ENCODE results near the gene PPP4R3A.
"Not testable (repeated sequence)": the region's sequence is repeated elsewhere in the genome, so short reads cannot be mapped to it uniquely, and the experiment has no call there.

PPP4R3A gene
- total RNA-seq, result 50.8 to 118 (median 80.5) reads per million in 17 experiments

DNA sequence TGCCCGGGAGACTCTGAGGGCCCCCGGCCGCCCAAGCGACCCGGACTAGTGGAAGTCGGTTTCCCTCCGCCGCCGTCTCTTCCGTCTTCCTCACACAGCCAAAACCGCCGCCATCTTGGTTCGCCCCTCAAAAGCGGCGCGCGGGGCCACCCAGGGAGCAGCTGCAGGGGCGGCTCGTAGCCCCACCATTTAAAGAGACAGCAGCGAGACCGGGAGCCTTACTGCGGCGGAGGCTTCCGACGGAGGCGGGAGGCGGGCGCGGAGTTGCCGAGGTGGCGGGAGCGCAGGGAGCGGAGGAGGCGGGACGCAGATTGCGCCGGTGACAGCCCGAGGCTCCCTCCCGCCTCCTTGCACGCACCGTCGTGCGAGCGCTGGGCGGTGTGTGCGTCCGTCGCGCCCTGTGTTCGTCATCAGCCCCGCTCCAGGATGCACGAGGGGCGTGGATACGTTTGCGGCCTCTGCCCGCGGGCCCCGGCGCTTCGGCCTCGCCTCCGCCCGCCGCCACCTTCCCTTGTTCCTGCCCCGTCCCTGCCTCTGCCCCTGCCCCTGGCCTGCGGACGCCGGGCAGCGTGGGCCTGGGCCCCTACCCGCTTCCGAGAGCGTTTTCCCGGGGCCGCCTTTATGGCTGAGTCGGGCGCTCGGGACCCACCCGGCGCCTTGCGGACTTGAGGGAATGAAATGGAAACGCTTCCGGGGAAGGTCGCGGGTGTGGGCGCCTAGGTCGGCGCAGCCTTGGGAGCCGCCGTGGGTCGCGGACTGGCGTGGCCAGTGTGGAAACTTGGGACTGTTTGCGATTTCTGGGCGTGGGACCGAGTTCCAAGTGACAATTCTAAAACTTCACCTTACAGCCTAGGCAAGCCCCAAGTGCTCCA lies at the start of gene PPP4R3A:
PPP4R3A (minus strand) TSS at position 140 of the 872 bp plus-strand sequence. CDS start 663 bp downstream, outside the sequence.
- DNase-seq, result peak; percentile 97 to 99 (median 99)

DNA sequence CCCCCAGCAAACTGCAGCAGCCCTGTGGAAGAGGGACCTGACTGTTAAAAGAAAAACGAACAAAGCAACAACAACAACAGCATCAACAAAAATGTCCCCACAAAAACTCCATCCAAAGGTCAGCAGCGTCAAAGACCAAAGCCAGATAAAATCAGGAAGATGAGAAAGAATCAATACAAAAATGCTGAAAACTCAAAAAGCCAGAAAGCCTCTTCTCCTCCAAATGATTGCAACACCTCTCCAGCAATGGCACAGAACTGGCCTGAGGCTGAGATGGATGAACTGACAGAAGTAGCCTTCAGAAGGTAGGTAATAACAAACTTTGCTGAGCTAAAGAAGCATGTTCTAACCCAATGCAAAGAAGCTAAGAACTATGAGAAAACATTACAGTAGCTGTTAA lies 45.4 kb upstream of the PPP4R3A start:
- no peak for DNase-seq

DNA sequence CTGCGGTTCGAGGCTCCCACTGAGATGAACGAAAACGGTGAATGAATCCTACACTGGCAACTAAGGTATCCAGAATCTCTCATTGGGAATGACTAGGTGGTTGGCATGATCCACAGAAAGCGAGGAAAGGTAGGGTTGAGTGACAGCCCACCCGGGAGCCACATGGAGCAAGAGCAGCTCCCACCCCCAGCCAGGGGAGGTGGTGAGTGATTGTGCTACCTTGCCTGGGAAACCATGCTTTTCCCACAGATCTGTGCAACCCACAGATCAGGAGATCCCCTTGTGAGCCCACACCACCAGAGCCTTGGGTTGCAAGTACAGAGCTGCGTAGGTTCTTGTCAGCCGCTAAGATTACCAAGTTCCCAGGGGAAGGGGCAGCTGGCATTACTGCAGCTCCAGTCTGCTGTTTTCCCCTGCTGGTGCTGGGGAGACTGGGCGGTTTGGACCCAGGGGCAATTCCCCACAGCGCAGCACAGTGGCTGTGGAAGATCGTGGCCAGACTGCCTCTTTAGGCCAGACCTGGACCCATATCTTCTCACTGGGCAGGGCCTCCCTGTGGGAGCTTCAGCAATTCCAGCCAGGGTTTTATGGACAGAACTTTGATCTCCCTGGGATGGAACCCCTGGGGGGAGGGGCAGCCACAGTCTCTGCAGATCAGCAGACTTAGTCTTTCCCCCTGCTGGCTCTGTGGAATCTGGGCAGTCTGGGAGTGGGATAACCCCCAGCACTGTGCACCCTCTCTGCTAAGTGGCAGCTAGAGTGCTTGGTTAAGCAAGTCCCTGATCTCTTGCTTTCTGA lies 44.6 kb upstream of the PPP4R3A start:
- no peak for DNase-seq

DNA sequence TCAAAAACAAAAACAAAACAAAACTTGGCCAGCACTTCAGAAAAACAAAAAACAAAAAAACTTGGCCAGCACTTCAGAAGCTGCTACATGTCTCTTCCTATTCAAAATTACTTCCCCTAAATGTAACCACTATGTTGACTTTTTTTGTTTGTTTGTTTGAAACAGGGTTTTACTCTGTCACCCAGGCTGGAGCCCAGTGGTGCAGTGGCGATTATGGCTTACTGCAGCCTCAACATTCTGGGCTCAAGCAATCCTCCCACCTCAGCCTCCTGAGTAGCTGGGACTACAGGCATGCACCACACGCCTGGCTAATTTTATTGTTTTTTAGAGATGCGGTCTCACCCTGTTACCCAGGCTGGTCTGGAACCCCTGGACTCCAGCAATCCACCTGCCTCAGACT lies 38.0 kb upstream of the PPP4R3A start:
- DNase-seq, result peak in 3 of 4 experiments; percentile 9 to 22 (median 12)

DNA sequence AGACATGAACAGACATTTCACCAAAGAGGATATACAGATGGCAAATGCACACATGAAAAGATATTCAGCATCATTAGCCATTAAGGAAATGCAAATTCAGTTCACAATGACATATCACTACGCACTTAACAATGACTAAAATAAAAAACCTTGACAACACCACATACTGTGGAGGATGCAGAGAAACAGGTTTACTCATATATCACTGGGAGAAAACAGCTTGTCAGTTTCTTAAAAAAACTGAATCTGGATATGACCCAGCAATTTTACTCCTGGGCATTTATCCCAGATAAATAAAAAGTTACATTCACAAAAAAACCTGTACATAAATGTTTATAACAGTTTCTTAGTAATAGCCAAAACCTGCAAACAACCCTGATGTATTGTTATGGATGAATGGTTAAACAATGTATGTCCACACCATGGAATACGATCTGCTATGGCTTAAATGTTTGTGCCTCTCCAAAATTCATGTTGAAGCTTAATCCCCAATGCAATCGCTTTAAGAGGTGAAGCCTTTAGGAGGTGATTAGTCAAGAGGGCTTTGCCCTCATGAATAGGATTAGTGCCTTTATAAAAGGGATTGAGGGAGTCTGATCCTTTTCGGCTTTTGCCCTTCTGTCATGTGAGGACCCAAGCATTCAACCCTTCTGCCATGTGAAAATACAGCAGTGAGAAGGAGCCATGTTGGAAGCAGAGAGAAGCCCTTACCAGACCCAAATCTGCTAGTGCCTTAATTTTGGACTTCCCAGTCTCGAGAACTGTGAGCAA lies 36.0 kb upstream of the PPP4R3A start:
- no peak for DNase-seq

DNA sequence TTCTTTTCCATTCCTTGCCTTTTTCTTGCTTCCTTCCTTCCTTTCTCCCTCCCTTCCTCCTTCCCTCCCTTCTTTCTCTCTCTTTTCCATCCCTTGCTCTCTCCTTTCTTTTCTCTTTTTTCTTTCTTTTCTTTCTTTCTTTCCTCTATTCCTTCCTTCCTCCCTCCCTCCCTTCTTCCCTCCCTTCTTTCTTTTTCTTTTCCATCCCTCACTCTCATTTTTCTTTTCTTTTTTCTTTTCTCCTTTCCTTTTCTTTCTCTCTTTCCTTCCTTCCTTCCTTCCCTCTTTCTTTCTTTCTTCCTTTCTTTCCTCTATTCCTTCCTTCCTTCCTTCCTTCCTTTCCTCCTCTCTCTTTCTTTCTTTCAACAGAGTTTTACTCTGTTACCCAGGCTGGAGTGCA lies 35.1 kb upstream of the PPP4R3A start:
- DNase-seq, result no peak

DNA sequence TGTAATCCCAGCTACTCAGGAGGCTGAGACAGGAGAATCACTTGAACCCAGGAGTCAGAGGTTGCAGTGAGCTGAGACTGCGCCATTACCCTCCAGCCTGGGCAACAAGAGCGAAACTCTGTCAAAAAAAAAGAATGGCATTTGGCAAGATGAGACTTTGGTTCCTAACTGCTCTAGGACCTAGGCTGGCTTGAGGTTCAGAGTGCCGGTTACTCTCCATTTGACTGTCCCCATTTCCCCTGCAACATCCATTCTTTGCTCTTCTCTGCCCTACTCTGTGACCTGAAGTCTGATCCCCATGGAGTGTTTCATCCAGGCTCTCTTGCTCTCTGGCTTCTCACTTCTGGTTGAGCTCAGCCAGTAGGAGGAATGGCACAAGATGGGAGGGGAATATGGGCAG lies 26.2 kb upstream of the PPP4R3A start:
- DNase-seq, result no peak

DNA sequence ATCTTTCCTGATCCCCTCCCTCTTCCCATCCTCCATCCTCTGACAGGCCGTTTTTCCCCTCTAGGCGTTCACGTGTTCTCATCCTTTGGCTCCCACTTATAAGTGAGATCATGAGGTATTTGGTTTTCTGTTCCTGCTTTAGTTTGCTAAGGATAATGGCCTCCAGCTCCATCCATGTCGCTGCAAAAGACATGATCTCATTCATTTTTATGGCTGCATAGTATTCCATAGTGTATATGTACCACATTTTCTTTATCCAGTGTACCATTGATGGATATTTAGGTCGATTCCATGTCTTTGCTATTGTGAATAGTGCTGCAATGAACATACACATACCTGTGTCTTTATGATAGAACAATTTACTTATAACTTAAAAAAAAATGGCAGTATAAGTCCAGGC lies 23.9 kb upstream of the PPP4R3A start:
- not testable (repeated sequence) for DNase-seq

DNA sequence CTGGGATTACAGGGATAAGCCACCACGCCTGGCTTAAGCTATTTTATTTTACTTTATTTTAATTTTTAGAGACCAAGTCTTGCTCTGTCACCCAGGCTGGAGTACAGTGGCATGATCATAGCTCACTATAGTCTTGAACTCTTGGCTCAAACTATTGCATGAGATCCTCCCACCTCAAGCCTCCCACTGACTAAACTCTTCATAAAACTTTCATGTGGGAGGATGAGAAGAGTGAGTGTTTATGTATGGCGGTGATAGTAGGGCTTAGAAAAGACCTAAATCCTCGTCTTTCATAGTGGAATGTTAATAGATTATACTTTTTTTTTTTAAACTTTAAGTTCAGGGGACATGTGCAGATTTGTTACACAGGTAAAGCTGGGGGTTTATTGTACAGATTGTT lies 23.5 kb upstream of the PPP4R3A start:
- no peak for DNase-seq

DNA sequence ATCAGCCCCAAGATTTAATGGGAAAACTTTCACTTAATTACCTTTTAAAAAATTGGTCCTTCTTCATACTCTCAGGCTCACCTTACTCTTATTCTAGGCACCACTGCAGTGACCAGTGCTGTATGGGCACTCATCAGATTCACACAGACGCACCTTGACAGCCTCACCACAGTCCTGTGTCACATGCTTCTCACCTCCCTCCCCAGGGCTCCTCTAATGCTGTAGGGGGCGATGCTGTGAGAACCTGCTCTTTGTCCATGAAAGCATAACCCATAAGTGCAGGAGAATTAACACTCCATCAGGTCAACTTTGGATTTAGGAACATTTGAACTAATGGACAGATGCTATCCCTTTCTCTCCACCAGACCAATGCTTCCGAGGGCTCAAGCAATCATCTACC lies 13.9 kb upstream of the PPP4R3A start:
- no peak for DNase-seq

DNA sequence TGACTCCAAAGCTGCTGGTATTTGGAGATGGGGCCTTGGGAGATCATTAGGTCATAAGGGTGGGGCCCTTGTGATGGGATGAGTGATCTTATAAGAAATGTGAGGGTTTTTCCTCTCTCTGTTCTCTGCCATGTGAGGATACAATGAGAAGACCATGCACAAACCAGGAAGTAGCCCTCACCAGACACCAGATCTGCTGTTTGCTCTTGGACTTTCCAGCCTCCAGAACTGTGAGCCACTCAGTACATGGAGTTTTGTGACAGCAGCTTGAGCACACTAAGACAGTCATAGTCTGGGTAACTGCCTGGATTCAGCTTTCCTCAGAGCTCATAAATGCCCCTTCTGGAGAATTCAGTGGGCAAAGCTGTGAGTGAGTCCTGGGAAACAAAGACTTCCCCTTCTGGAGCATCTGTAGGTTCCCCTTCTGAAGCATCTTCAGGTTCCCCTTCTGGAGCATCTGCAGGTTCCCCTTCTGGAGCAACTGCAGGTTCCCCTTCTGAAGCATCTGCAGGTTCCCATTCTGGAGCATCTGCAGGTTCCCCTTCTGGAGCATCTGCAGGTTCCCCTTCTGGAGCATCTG lies 11.0 kb upstream of the PPP4R3A start:
- DNase-seq, result peak; percentile 69 to 92 (median 78)

DNA sequence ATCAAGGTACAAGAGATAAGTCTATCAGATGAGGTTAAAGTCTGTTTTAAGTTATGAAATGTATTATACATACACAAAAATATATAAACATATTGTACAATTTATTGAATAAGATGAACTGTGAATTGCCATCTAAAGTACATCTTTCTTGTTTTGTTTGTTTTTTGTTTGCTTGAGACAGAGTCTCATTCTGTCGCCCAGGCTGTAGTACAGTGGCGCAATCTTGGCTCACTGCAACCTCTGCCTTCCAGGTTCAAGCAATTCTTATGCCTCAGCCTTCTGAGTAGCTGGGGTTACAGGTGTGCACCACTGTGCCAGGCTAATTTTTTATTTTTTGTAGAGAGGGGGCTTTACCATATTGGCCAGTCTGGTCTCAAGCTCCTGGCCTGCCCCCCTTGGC lies 10.0 kb upstream of the PPP4R3A start:
- DNase-seq, result no peak

DNA sequence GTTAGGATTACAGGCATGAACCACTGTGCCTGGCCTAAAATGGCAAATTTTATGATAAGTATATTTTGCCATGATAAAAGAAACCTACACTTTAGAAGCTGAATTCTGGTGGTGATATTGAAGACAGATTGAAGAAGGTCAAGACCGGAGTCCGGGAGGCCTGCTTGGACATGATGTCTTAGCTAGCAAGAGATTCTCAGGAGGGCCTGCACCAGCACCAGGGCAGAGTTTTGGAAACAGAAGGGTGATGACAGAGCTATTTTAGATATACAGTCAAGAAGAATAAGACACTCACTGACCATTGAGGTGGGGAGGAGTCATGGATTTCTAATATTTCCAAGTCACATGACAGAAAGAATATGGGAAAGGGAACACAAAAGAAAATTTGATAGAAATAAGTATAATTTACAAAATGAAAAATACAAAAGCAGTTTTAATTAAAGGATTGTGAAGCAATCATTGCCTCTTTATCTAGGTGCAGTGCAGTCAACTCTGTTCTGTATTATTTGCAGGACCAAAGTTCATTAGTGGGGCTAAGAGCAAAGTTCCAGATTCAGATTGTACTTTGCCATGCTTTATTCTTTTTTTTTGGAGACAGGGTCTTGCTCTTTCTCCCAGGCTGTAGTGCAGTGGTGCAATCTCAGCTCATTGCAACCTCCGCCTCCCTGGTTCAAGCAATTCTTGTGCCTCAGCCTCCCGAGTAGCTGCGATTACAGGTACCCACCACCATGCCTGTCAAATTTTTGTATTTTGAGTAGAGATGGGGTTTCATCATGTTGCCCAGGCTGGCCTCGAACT lies 9.3 kb upstream of the PPP4R3A start:
- DNase-seq, result no peak

DNA sequence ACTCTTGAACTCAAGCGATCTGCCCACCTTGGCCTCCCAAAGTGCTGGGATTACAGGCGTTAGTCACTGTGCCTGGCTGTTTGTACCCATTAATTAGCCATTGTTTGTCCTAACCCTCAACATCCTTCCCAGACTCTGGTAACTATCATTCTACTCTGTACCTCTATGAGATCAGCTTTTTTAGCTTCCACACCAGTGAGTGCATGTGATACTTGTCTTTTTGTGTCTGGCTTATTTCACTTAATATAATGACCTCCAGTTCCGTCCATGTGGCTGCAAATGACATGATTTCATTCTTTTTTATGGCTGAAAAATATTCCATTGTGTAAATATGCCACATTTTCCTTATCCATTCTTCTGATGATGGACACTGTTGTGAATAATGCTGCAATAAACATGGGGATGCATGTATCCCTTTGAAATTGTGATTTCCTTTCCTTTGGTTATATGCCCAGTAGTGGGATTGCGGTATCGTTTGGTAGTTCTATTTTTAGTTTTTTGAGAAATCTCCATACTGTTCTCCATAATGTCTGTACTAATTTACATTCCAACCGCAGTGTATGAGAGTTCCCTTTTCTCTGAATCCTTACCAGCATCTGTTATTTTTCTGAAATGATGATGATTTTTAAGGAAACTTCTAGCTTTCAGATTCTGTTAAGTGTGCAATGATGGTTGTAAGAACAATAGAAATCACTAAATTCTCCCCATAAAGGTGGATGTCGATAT lies 6.7 kb upstream of the PPP4R3A start:
- peak in 2 of 4 experiments; percentile 51 to 54 for DNase-seq

DNA sequence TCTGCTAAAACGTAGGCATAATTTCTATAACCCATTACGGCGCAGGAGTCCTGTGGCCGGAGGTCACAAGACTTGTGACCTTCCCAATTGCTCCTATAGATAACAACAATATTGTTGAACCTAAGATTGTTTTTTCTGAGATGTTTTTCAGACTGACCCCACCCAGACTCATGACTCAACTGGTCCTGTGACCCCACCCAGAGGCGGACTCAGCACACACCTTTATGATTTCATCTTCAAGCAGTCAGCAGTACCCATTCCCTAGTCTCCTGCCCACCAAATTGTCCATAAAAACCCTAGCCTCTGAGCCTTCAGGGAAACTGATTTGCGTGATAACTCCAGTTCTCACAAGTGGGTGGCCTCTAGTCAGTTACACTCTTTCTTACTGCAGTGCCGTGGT lies 5.9 kb upstream of the PPP4R3A start:
- DNase-seq, result no peak

DNA sequence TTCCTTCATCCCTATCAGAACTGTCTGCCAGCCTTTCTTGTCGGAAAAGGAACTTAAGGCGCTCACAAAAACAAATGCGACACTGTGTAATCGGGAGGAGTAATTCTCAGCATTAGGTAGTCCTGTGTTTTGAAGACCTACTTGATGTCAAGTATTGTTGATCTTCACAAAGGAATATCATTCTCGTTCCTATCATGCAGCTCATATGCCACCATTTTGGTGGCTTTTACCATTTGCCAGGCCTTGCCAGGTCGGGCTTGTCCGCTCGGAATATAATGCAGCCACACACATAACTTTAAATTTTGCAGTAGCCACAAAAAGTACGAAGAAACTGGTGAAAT lies 903 bp upstream of the PPP4R3A start:
- DNase-seq, result no peak

DNA sequence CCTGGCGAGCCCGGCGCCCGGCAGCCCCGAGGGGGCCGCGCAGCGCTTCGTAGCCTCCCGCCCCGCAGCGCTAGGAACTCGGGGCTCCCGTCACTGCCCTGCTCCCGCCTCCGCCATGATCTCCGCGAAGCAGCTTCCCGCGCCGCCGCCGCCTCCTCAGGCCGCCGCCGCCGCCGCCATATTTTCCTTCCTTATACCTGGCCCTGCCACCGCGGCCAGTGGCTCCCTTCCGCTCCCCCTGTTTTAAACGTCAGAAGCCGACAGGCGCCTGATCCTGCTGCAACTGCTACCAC lies 286 bp downstream of the PPP4R3A start:
- peak in 3 of 4 experiments; percentile 72 to 90 (median 81) for DNase-seq

DNA sequence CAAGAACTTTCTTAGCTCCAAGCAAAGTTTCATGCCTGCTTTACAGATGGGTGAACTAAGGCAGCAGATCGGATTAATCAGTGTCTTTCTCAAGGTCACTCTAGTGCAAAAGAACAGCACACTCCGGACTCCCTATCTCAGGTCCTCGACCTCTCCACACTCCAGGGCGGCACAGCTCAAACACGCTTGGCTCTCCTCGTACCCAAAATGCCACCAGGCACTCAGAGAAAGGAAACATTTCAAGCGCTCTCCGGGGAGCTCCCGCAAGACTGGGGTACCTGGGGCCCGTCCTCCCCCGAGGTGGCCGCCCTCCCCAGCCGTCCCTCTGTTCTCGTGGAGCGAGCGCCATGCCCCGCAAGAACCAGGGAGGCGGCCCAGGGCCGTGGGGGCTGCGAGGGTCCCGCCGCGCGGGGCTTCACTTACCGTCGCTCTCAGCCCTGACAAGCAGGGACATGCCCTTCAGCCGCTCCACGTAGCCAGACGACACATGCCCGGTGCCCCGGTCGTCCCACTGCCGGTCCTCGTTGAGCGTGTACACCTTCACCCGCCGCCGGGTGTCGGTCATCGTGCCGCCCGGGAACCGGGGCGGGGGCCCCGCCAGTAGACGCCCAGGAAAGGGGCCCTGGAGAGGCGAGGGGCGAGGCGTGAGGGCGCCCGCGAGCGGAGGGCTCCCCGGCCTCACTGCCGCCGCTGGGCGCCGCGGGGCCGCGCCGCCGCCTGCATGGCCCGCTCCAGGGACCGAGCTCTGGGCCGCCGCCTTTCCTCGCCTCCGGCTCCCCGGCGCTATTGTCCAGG lies 830 bp downstream of the PPP4R3A start:
- DNase-seq, result peak; percentile 27 to 42 (median 36)

DNA sequence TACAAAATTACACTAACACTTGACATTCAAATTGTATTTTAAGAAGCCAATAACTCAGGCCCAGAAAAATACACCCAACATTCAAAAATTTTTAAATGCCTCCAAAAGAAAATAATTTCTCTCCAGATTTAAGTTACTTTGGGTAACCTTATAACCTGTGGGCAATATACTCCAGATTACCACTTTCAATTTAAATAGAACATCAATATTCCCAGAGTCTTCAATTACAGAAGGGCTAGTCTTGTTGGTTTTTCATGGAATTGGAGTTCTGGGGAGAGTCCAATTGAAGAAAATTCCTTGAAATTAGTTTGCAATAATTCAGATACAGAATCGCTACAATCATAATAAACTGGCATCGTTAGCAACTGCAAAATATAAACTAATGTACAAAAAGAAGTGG lies 2.0 kb downstream of the PPP4R3A start:
- DNase-seq, result no peak

DNA sequence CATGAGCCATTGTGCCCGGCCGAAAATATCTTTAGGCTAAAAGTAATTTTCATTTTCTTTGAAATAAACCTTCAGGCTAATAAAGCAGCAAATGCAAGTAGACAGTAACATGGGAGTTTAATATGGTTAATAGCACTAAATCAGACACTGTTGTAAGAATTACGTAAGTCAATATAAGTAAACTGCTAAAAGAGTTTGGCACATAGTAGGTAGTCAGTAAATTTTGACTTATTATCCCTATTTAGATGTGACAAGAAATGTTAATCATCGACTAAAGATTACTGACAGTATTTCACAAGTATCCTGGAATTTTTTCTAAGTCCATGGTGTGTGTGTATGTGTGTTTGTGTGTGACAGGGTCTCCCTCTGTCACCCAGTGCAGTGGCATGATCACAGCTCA lies 3.9 kb downstream of the PPP4R3A start:
- DNase-seq, result no peak
